RWPE2 (cell line): ENCODE results near the gene CACNA2D2.

ENCODE experiments used
- ATAC-seq: fragments of 200-7000 bp; cut with Tn5 transposase; 3 replicates; pipeline ENCODE4 v1.9.1; 2021; ENCODE audit warnings: low read depth
- DNase-seq: peaks from one replicate; pipeline ENCODE4 v3.0.0-alpha.2; 2020; ENCODE audit warnings: low spot score
- H3K27ac ChIP-seq: fragments of 450-650 bp; 2 replicates; pipeline ENCODE4 v1.5.1; 2017; ENCODE audit warnings: mild to moderate bottlenecking; ENCODE audit not compliant: poor library complexity, severe bottlenecking
- H3K27me3 ChIP-seq: fragments of 250-450 bp; sonication (Bioruptor Pico); 2 replicates; pipeline ENCODE4 v1.5.1; 2021; ENCODE audit warnings: mild to moderate bottlenecking, moderate library complexity; ENCODE audit not compliant: insufficient read depth, poor library complexity, severe bottlenecking
- H3K36me3 ChIP-seq: fragments of 250-450 bp; sonication (Bioruptor Pico); 2 replicates; pipeline ENCODE4 v1.5.1; 2020; ENCODE audit warnings: low read depth, mild to moderate bottlenecking, moderate library complexity
- H3K4me1 ChIP-seq: fragments of 250-450 bp; sonication (Bioruptor Pico); 2 replicates; pipeline ENCODE4 v1.5.1; 2021; ENCODE audit warnings: mild to moderate bottlenecking, moderate library complexity; ENCODE audit not compliant: insufficient read depth, poor library complexity, severe bottlenecking
- H3K4me3 ChIP-seq: fragments of 250-450 bp; sonication (Bioruptor Pico); 2 replicates; pipeline ENCODE4 v1.5.1; 2021; ENCODE audit warnings: mild to moderate bottlenecking, moderate library complexity; ENCODE audit not compliant: severe bottlenecking
- H3K9me3 ChIP-seq: fragments of 250-450 bp; sonication (Bioruptor Pico); 2 replicates; pipeline ENCODE4 v1.5.1; 2021; ENCODE audit warnings: mild to moderate bottlenecking, moderate library complexity; ENCODE audit not compliant: severe bottlenecking
- CTCF ChIP-seq: fragments of 450-650 bp; IDR thresholded peaks from one replicate; pipeline ENCODE4 v1.5.1; 2017; ENCODE audit warnings: mild to moderate bottlenecking, moderate library complexity; ENCODE audit not compliant: poor library complexity, severe bottlenecking

CACNA2D2 gene

DNA sequence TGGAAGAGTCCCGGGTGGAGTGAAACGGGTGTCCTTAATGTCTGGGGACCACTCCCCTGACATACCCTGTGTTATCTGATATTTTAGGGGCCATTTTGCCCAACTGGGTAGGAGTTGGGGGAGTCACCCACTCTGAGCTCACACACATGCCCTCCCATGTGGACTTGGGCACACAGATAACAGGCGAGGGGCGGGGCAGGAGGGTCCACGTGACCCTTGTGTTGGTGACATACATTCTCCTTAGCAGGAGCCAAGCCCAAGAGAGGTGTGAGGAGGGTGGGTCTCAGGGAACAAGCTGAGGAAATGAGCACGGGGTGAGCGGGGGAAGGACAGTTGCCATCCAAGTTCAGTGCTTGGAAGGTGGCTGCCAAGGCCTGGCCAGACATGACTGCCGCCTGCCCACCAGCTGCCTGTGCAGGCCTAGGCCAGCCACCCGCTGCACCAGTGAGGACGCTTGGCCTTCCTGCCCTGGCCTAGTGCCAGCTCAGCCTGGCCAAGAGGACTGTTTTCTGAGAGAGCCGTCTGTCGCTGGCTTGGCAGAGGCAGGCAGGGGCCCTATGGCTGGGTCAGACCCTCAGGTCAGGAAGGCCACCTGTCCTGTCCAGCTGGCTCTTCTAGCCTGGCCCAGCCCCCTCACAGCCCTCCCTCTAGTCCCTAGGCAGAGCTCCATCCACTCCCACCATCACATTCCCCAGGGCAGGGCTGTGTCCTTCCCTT lies 112.8 kb downstream of the CACNA2D2 start:
- Histone ChIP-seq H3K4me1 (no peaks in the 10 kb centered on the region), H3K27me3 (no peaks in the 10 kb centered on the region), H3K27ac (no peak overlapping the region), H3K36me3 (no peaks in the 10 kb centered on the region), H3K9me3 (no peaks in the 10 kb centered on the region), H3K4me3 (no peak overlapping the region)
- DNase-seq = no peak
- no peak for TF ChIP-seq CTCF
- peak; percentile 53 for ATAC-seq

DNA sequence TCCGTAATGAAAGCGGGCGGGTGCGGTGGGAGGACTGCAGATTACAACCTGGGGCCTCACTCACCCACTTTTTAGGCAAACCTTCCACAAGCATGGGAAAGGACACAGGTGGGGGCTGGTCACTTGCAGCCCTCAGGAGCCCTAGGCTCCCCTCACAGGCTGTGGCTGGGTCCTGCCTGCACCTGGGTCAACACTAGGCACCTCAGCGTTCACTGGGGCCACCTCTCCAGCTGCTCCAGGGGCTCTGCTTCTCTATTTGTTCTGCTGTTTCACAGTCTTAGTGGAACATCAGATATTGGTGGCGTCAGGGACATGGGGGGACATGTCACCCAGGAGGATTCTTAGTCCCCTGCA lies 114.0 kb downstream of the CACNA2D2 start:
- TF ChIP-seq CTCF = no peak
- Histone ChIP-seq H3K36me3 (no peaks in the 10 kb centered on the region), H3K27me3 (no peaks in the 10 kb centered on the region), H3K4me3 (no peak overlapping the region), H3K9me3 (no peaks in the 10 kb centered on the region), H3K27ac (no peak overlapping the region), H3K4me1 (no peaks in the 10 kb centered on the region)
- no peak for ATAC-seq
- no peak for DNase-seq

DNA sequence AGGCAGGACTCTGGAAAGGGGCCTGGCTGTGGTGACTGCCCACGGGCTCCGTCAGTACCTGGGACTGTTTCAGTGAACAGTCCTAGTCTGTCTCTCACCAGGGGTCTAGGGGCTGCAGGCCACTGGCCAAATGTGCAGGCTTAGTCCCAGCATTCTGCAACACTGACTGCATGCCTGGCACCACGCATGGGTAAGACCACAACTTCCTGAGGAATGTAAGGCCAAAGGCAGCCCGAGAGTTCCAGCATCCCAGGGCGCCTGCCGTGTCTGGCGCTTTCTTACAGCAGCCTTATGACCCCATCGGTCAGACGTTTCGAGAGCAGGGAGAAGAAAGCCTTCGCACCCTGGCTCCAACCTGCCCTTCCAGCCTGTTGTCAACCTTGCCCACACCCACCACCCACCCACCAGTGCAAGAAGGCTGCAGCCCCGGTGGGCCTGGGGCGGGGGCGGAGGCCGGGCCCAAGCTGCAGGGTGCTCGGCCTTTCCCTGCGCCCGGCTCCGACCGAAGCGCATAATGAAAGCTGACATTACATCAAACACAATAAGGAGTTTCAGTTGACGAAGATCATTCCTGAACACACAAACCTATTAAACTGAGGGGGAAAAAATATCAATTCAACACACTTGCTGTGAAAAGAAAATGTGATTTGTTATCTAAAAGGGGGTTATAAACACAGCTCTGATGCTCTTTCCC lies 114.6 kb downstream of the CACNA2D2 start:
- ATAC-seq (no peak), DNase-seq (no peak)
- Histone ChIP-seq H3K36me3 (no peaks in the 10 kb centered on the region), H3K4me3 (no peak overlapping the region), H3K4me1 (no peaks in the 10 kb centered on the region), H3K9me3 (no peaks in the 10 kb centered on the region), H3K27me3 (no peaks in the 10 kb centered on the region), H3K27ac (no peak overlapping the region)
- TF ChIP-seq CTCF = peak; percentile 2

DNA sequence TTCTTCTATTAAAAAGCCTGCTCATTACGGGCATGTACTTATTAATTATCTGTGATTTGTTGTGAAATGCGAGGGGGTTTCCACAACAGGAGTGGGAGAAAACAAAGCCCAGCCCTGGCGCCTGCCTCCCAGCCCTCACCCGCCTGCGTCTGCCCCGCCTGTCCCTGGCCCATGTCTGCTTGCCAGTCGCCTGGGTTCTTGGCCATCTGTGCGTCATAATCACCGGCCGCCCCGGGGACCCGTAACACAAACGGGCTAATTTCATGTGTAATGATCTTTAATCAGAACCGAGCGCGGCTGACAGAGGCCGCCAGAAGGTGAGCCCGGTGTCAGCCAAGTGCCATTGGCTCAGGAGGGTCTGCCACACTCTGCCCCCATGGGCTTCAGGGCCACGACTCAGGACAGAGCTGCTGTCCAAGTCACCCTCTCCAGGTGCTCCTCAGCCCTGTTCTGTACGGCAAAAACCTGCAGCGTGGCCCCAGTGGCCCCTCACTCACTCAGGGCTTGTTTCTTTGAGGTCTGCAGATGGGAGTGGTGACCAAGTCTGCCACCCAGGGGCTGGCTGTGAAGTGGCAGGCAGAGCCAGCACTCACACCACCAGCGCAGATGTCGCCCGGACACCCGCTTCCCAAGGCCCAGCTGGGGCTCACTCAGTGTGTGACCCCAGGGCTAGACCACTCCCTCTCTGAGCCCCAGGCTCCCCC lies 115.3 kb downstream of the CACNA2D2 start:
- H3K9me3 ChIP-seq = no peaks in the 10 kb centered on the region
- H3K4me3 ChIP-seq = no peak overlapping the region
- DNase-seq = no peak
- ATAC-seq = no peak
- no peaks in the 10 kb centered on the region for H3K36me3 ChIP-seq
- H3K4me1 ChIP-seq = no peaks in the 10 kb centered on the region
- no peaks in the 10 kb centered on the region for H3K27me3 ChIP-seq
- H3K27ac ChIP-seq = no peak overlapping the region
- TF ChIP-seq CTCF = peak; percentile 19

DNA sequence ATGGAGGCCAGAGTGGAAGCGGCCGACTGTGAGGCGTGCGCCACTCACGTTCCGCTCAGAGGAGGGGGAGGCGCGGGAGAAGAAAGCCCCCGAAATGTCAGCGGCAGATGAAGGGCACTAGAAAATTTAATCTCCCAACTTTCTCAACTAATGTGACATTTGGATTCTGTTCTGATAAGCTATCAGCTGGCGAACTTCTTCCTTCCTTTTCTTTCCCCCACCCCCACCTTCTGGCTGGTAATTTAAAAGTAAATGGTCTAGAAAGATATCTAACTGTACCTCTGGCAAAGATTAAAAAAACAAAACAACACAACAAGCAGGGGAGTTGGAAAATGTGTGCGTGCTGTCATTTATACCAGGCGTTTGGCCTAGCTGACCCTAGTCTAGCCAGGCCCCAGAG lies 117.7 kb downstream of the CACNA2D2 start:
- no peak for DNase-seq
- no peaks in the 10 kb centered on the region for H3K4me1 ChIP-seq
- H3K9me3 ChIP-seq = no peaks in the 10 kb centered on the region
- no peak overlapping the region for H3K27ac ChIP-seq
- H3K27me3 ChIP-seq = no peaks in the 10 kb centered on the region
- TF ChIP-seq CTCF = no peak
- no peak overlapping the region for H3K4me3 ChIP-seq
- no peak for ATAC-seq
- H3K36me3 ChIP-seq = no peaks in the 10 kb centered on the region
